Body of pancreas (tissue), 4 donors: Measurements from ENCODE around the gene IGFBP3. TPM values are rescaled to one million over a fixed set of nuclear protein-coding genes. Genes with fewer than 3 reads are reported as not detected.

Source experiments
- ATAC-seq: fragments of 150-250 bp; one replicate; pipeline ENCODE4 v1.9.1; 2016
- DNase-seq, 4 donors: peaks; one replicate each; pipeline ENCODE4 v3.0.0-alpha.2; 2019
- H3K27ac ChIP-seq, 4 donors: fragments of 200-600 bp; sonication (generic); 1 replicate in 3 of 4; 2 replicates in 1 of 4; pipeline versions ENCODE4 v1.5.1 to v1.6.1; 2016 to 2019; ENCODE audit warnings: mild to moderate bottlenecking in 1 of 4, mixed read lengths in 1 of 4, moderate library complexity in 1 of 4
- H3K27me3 ChIP-seq, 2 donors: fragments of 200-600 bp; sonication (generic); one replicate each; pipeline ENCODE4 v1.6.0; 2016; ENCODE audit warnings: mild to moderate bottlenecking in 1 of 2
- H3K36me3 ChIP-seq, 2 donors: fragments of 200-600 bp; sonication (generic); replicated peaks in 1 of 2; 2 replicates each; pipeline ENCODE4 v1.5.1; 2016; ENCODE audit warnings: low read depth in 2 of 2; ENCODE audit not compliant: insufficient read depth in 1 of 2
- H3K4me1 ChIP-seq: fragments of 200-600 bp; sonication (generic); one replicate; pipeline ENCODE4 v1.6.0; 2016
- H3K4me3 ChIP-seq, 2 donors: fragments of 200-600 bp; sonication (generic); 1 replicate in 1 of 2; 2 replicates in 1 of 2; pipeline ENCODE4 v1.5.1; 2016 to 2019
- H3K9me3 ChIP-seq, 3 donors: fragments of 200-600 bp; sonication (generic); 1 replicate in 2 of 3; 2 replicates in 1 of 3; pipeline ENCODE4 v1.5.1; 2016
- POLR2A ChIP-seq, 3 donors: fragments of 450-650 bp; IDR thresholded peaks; one replicate each; pipeline ENCODE4 v1.6.1; 2016; ENCODE audit warnings: antibody characterized with exemption in 3 of 3, mild to moderate bottlenecking in 2 of 3
- WGBS, 2 donors: methylation state at CpG; one replicate each; pipeline ENCODE4 v1.1.5; 2017; 5-methylcytosine and 5-hydroxymethylcytosine counted together
- intact Hi-C: fragments of 100-400 bp; cut with DNase I; formaldehyde crosslinking; loops from one replicate; pipeline ENCODE4 v1.15.1; 2023
- total RNA-seq, 2 donors: library from RNA; depleted of rRNA; stranded (reverse); fragments of >200 nt; gene quantifications; one replicate each; pipeline ENCODE4 v1.1.0, GENCODE V29; 2016
- TF ChIP-seq, protein P1 (sequence below), 7 experiments: fragments of 450-650 bp in 4 of 7; fragments of 200-600 bp in 3 of 7; sonication (generic) in 3 of 7; IDR thresholded peaks; one replicate each; pipeline ENCODE4 v1.5.1; 2016 to 2019; ENCODE audit warnings: antibody characterized with exemption in 7 of 7

The IGFBP3 gene
- total RNA-seq, 2 donors from 2014 or later: 100 to 405 TPM

DNA sequence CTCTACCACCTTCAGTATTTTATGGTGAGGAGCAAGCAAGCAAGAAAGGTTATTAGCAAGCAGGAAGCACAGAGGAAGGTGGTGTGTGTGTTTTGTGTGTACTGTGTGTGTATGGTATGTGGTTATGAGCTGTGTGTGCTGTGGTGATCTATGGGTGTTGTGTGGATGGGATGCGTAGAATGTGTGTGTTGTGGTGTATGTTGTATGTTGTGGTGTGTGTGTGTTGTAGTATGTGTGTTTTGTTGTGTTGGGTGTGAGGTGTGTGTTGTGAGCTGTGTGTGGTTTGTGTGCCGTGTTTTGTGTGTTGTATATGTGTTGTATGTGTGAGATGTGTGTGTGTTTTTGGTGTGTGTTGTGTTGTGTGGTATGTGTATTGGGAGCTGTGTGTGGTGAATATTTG is 16.8 kb upstream of the IGFBP3 start:
- no peaks in the 10 kb centered on the region for H3K9me3 ChIP-seq
- H3K27ac ChIP-seq: no peak overlapping the region
- intact Hi-C loops: no loop called here
- no peak overlapping the region for H3K4me3 ChIP-seq
- ATAC-seq: no peak
- no peaks in the 10 kb centered on the region for H3K27me3 ChIP-seq
- no peaks in the 10 kb centered on the region for H3K4me1 ChIP-seq
- H3K36me3 ChIP-seq: no peaks in the 10 kb centered on the region
- DNase-seq: no peak
- WGBS, 2 donors: 72 to 79% methylated on average over 2 of the region's 2 CpGs
- TF ChIP-seq, protein P1, sequence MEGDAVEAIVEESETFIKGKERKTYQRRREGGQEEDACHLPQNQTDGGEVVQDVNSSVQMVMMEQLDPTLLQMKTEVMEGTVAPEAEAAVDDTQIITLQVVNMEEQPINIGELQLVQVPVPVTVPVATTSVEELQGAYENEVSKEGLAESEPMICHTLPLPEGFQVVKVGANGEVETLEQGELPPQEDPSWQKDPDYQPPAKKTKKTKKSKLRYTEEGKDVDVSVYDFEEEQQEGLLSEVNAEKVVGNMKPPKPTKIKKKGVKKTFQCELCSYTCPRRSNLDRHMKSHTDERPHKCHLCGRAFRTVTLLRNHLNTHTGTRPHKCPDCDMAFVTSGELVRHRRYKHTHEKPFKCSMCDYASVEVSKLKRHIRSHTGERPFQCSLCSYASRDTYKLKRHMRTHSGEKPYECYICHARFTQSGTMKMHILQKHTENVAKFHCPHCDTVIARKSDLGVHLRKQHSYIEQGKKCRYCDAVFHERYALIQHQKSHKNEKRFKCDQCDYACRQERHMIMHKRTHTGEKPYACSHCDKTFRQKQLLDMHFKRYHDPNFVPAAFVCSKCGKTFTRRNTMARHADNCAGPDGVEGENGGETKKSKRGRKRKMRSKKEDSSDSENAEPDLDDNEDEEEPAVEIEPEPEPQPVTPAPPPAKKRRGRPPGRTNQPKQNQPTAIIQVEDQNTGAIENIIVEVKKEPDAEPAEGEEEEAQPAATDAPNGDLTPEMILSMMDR (IDR thresholded peaks at IDR 0.05): no peak
- TF ChIP-seq POLR2A (IDR thresholded peaks at IDR 0.05): no peak

- H3K9me3 ChIP-seq: no peaks in the 10 kb centered on the region
- no peak overlapping the region for H3K4me3 ChIP-seq
- WGBS, 2 donors: 25 to 36% methylated on average over 3 to 6 of the region's 6 CpGs
- TF ChIP-seq POLR2A (IDR thresholded peaks at IDR 0.05): no peak
- TF ChIP-seq, protein P1 (IDR thresholded peaks at IDR 0.05): no peak
- H3K27me3 ChIP-seq: no peaks in the 10 kb centered on the region
- no peaks in the 10 kb centered on the region for H3K4me1 ChIP-seq
- no peak overlapping the region for H3K27ac ChIP-seq
- intact Hi-C loops: no loop called here
- no peaks in the 10 kb centered on the region for H3K36me3 ChIP-seq
- DNase-seq: no peak
- ATAC-seq: no peak
These were observed 16.2 kb upstream of the IGFBP3 start for GRCh38 chr7:45937301-45937700.

GRCh38 chr7:45930967-45931366 is 9.9 kb upstream of the IGFBP3 start:
- H3K27ac ChIP-seq: no peak overlapping the region
- H3K27me3 ChIP-seq: no peaks in the 10 kb centered on the region
- DNase-seq (no peak), ATAC-seq (no peak)
- intact Hi-C loops: no loop called here
- H3K9me3 ChIP-seq: no peaks in the 10 kb centered on the region
- no peak overlapping the region for H3K4me3 ChIP-seq
- H3K4me1 ChIP-seq: no peaks in the 10 kb centered on the region
- H3K36me3 ChIP-seq: no peaks in the 10 kb centered on the region
- TF ChIP-seq, protein P1 (IDR thresholded peaks at IDR 0.05): no peak
- TF ChIP-seq POLR2A (IDR thresholded peaks at IDR 0.05): no peak

DNA sequence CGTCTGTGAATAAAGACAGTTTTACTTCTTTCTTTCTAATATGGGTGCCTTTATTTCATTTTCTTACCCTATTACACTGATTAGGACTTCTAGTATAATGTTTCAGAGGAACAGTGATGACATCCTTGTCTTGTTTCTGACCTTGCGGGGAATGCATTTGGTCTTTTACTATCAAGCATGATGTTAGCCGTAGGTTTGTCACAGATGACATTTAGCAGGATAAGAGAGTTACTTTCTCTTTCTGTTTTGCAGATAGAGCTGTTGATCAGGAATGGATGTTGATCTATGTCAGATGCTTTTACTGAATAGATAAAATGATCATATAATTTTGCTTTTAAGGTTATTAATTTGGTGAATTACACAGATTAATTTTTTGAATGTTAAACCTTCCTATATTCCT is 6.6 kb upstream of the IGFBP3 start:
- H3K4me3 ChIP-seq: no peak overlapping the region
- intact Hi-C loops: no loop called here
- 83 to 95% methylated on average over 3 of the region's 3 CpGs for WGBS, 2 donors

DNA sequence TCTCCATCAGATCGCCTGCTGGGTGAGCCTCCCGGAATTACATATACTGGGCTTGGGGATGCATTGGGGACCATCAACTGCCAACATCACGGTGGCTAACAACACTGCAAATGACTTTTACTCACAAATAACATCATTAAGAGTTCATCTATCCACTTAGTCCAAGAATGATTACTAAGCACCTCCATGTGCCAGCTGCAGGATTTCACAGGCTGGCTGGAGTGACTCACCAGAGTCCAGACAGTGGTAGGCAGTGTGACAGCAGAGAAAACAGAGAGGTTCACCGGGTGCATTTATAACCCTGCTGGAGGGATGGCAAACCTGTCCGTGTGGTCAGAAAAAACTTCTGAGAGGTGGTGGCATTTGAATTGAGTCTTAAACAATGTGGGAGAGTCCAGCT is 3.2 kb upstream of the IGFBP3 start:
- H3K36me3 ChIP-seq: no peaks in the 10 kb centered on the region
- no peak overlapping the region for H3K27ac ChIP-seq
- DNase-seq (peak; percentile 74 to 88 (median 80)), ATAC-seq (peak; percentile 60)
- no peak overlapping the region for H3K4me3 ChIP-seq
- peaks cover 0 to 4% of the 10 kb centered on the region in 2 donors for H3K27me3 ChIP-seq
- intact Hi-C loops: no loop called here
- TF ChIP-seq, protein P1 (IDR thresholded peaks at IDR 0.05): peak in 3 of 7 experiments; percentile 12 to 30 (median 27)
- TF ChIP-seq POLR2A (IDR thresholded peaks at IDR 0.05): no peak
- no peaks in the 10 kb centered on the region for H3K9me3 ChIP-seq
- 36 to 38% methylated on average over 5 of the region's 5 CpGs for WGBS, 2 donors
- H3K4me1 ChIP-seq: peaks cover 49% of the 10 kb centered on the region

More for the DNA sequence above, 6.6 kb upstream of the IGFBP3 start:
- H3K27me3 ChIP-seq: no peaks in the 10 kb centered on the region
- H3K4me1 ChIP-seq: peaks cover 21% of the 10 kb centered on the region
- no peak for ATAC-seq
- no peak overlapping the region for H3K27ac ChIP-seq
- H3K36me3 ChIP-seq: no peaks in the 10 kb centered on the region
- H3K9me3 ChIP-seq: no peaks in the 10 kb centered on the region
- DNase-seq: no peak
- TF ChIP-seq, protein P1 (IDR thresholded peaks at IDR 0.05): no peak
- no peak for TF ChIP-seq POLR2A (IDR thresholded peaks at IDR 0.05)
